B cell (primary cell): ENCODE results near the gene TIMP2. TPM values are rescaled to one million over a fixed set of nuclear protein-coding genes. Genes with fewer than 3 reads are reported as not detected.
A peak's percentile ranks its signal among the peaks of the same experiment; 100 is the strongest.

ENCODE experiments used
- ATAC-seq: fragments of 200-7000 bp; cut with Tn5 transposase; one replicate; pipeline ENCODE4 v1.10.0; 2021; ENCODE audit warnings: low read depth, mild to moderate bottlenecking, moderate number of reproducible peaks, moderate library complexity
- CTCF ChIA-PET: fragments of 350-600 bp; sonication (Branson Sonifier 250); formaldehyde crosslinking; loops from one replicate; lab custom pipeline; 2021; ENCODE audit warnings: antibody characterized with exemption, inconsistent platforms; lab: Charles Lee
- POLR2A ChIA-PET: fragments of 350-600 bp; sonication (Branson Sonifier 250); formaldehyde crosslinking; loops from one replicate; lab custom pipeline; 2021; ENCODE audit warnings: antibody characterized with exemption; lab: Charles Lee
- DNase-seq: peaks from one replicate; pipeline ENCODE4 v3.0.0; 2013
- H2AFZ ChIP-seq: 2 replicates; pipeline ENCODE4 v1.6.1; 2012; ENCODE audit warnings: mild to moderate bottlenecking, low read depth, low read length; ENCODE audit not compliant: insufficient read depth, poor library complexity, severe bottlenecking
- H3K27ac ChIP-seq, 2 donors: 1 replicate in 1 of 2; 2 replicates in 1 of 2; pipeline ENCODE4 v1.5.1; 2012 to 2013; ENCODE audit warnings: low read length in 2 of 2, mild to moderate bottlenecking in 2 of 2, moderate library complexity in 1 of 2
- H3K27me3 ChIP-seq, 4 experiments: fragments of 200-600 bp in 1 of 4; sonication (generic) in 1 of 4; replicated peaks in 1 of 4; 1 replicate in 2 of 4; 2 replicates in 2 of 4; pipeline versions ENCODE4 v1.6.1 to v1.7.0; 2013 to 2016; ENCODE audit warnings: low read length in 3 of 4, mild to moderate bottlenecking in 2 of 4, mixed read lengths in 1 of 4, moderate library complexity in 1 of 4; ENCODE audit not compliant: insufficient read depth in 4 of 4, control insufficient read depth in 3 of 4; ENCODE audit errors: control extremely low read depth in 1 of 4
- H3K36me3 ChIP-seq, 2 experiments: replicated peaks in 1 of 2; 1 replicate in 1 of 2; 2 replicates in 1 of 2; pipeline versions ENCODE4 v1.6.1 to v1.7.1; 2013; ENCODE audit warnings: low read length in 1 of 2; ENCODE audit not compliant: insufficient read depth in 2 of 2, control insufficient read depth in 1 of 2; ENCODE audit errors: control extremely low read depth in 1 of 2, extremely low read depth in 1 of 2
- H3K4me1 ChIP-seq, 2 donors: fragments of 200-600 bp in 1 of 2; sonication (generic) in 1 of 2; 1 replicate in 1 of 2; 2 replicates in 1 of 2; pipeline versions ENCODE4 v1.5.1 to v1.6.1; 2013 to 2017; ENCODE audit warnings: low read length in 2 of 2; ENCODE audit not compliant: control insufficient read depth in 2 of 2, insufficient read depth in 2 of 2
- H3K4me2 ChIP-seq: replicated peaks from 2 replicates; pipeline ENCODE3; 2012; ENCODE audit warnings: mild to moderate bottlenecking, low read depth, low read length; ENCODE audit not compliant: poor library complexity, severe bottlenecking
- H3K4me3 ChIP-seq, 5 experiments: fragments of 200-600 bp in 1 of 5; sonication (generic) in 1 of 5; 1 replicate in 3 of 5; 2 replicates in 2 of 5; pipeline versions ENCODE4 v1.5.1 to v1.7.0; 2011 to 2016; ENCODE audit warnings: low read length in 4 of 5, mild to moderate bottlenecking in 4 of 5, low read depth in 2 of 5, control low read depth in 1 of 5, moderate library complexity in 1 of 5; ENCODE audit not compliant: insufficient read depth in 1 of 5; ENCODE audit errors: control extremely low read depth in 1 of 5, extremely low read depth in 1 of 5
- H3K79me2 ChIP-seq: fragments of 200-600 bp; sonication (generic); one replicate; pipeline ENCODE4 v1.6.0; 2016; ENCODE audit warnings: low read length; ENCODE audit not compliant: control insufficient read depth, insufficient read depth
- H3K9ac ChIP-seq: fragments of 200-600 bp; sonication (generic); 2 replicates; pipeline ENCODE4 v1.6.1; 2017; ENCODE audit warnings: mild to moderate bottlenecking, low read length, moderate library complexity
- H3K9me3 ChIP-seq, 3 donors: one replicate each; pipeline versions ENCODE4 v1.6.1 to v1.7.1; 2013; ENCODE audit warnings: low read length in 2 of 3; ENCODE audit not compliant: control insufficient read depth in 2 of 3, insufficient read depth in 1 of 3; ENCODE audit errors: control extremely low read depth in 1 of 3
- H4K20me1 ChIP-seq: 2 replicates; pipeline ENCODE4 v1.6.0; 2012; ENCODE audit warnings: mild to moderate bottlenecking, low read length; ENCODE audit not compliant: insufficient read depth, control insufficient read depth, poor library complexity, severe bottlenecking
- H3K27ac Mint-ChIP-seq: one replicate; pipeline ENCODE4 v1.8.0; 2021; ENCODE audit warnings: mixed read lengths
- H3K27me3 Mint-ChIP-seq: one replicate; pipeline ENCODE4 v1.8.0; 2021; ENCODE audit warnings: mixed read lengths
- H3K4me1 Mint-ChIP-seq: one replicate; pipeline ENCODE4 v1.8.0; 2021; ENCODE audit warnings: mixed read lengths
- H3K4me3 Mint-ChIP-seq: one replicate; pipeline ENCODE4 v1.8.0; 2021; ENCODE audit warnings: mixed read lengths
- H3K9me3 Mint-ChIP-seq: one replicate; pipeline ENCODE4 v1.8.0; 2022; ENCODE audit warnings: mixed read lengths; ENCODE audit not compliant: insufficient read depth
- CTCF ChIP-seq: fragments of 200-600 bp; IDR thresholded peaks from one replicate; pipeline ENCODE4 v1.8.0; 2022; ENCODE audit warnings: antibody characterized with exemption, mild to moderate bottlenecking
- EZH2 ChIP-seq: IDR thresholded peaks from 2 replicates; pipeline ENCODE4 v1.6.1; 2012; ENCODE audit warnings: borderline replicate concordance, low read depth, mild to moderate bottlenecking, moderate library complexity, low read length; ENCODE audit not compliant: insufficient read depth, poor library complexity, severe bottlenecking
- WGBS: methylation state at CpG from one replicate; pipeline ENCODE4 v1.1.5; 2013; ENCODE audit warnings: missing lambda C conversion rate; ENCODE audit not compliant: insufficient coverage; 5-methylcytosine and 5-hydroxymethylcytosine counted together
- intact Hi-C: fragments of 100-400 bp; cut with micrococcal nuclease; formaldehyde crosslinking; loops from one replicate; pipeline ENCODE4 v1.10.0; 2022
- polyA plus RNA-seq: library from polyadenylated mRNA; depleted of rRNA; stranded (reverse); fragments of >200 nt; gene quantifications from 2 replicates; pipeline ENCODE4 v1.2.3, GENCODE V29; 2012
- total RNA-seq, 2 donors: library from RNA; stranded (reverse); fragments of 120-200 nt in 1 of 2; gene quantifications; 1 replicate in 1 of 2; 2 replicates in 1 of 2; pipeline versions ENCODE4 v1.2.3 to v1.2.4, GENCODE V29; 2013 to 2022

TIMP2 gene
- total and polyA plus RNA-seq, 2 donors (not counting 1 experiment from before 2014, with no cell fraction given): 4.8 to 10.0 TPM

- H3K4me2 ChIP-seq: no peak overlapping the region
- H3K4me1 ChIP-seq: peaks cover 0 to 8% of the 10 kb centered on the region in 2 donors
- ChIA-PET POLR2A (no interaction called here), CTCF (no interaction called here)
- H4K20me1 ChIP-seq: no peaks in the 10 kb centered on the region
- 70% methylated on average over 9 of the region's 18 CpGs for WGBS
- H2AFZ ChIP-seq: no peak overlapping the region
- no peak overlapping the region for H3K4me3 ChIP-seq
- peaks cover 0 to 7% (median 1%) of the 10 kb centered on the region in 4 experiments for H3K27me3 ChIP-seq
- no peaks in the 10 kb centered on the region for H3K9me3 Mint-ChIP-seq
- ATAC-seq (peak; percentile 68), DNase-seq (no peak)
- peaks cover 13% of the 10 kb centered on the region for H3K27me3 Mint-ChIP-seq
- no peak overlapping the region for H3K27ac ChIP-seq
- no peaks in the 10 kb centered on the region for H3K36me3 ChIP-seq
- H3K9me3 ChIP-seq: no peaks in the 10 kb centered on the region
- H3K27ac Mint-ChIP-seq: no peak overlapping the region
- intact Hi-C loops: no loop called here
- no peak for TF ChIP-seq EZH2
- no peak for TF ChIP-seq CTCF
- H3K79me2 ChIP-seq: no peaks in the 10 kb centered on the region
- H3K4me3 Mint-ChIP-seq: no peak overlapping the region
- H3K9ac ChIP-seq: no peak overlapping the region
- H3K4me1 Mint-ChIP-seq: no peaks in the 10 kb centered on the region
These were observed 8.1 kb upstream of the TIMP2 start for GRCh38 chr17:78933025-78933958.
